Stimulated activated CD4-positive, alpha-beta T cell treated with anti-CD3 and anti-CD28 coated beads, Interleukin-4, amount 100 ng/mL, for 48 hours (primary cell): ENCODE measurements around the gene NECTIN2.
"Not testable (repeated sequence)": the region's sequence is repeated elsewhere in the genome, so short reads cannot be mapped to it uniquely, and the experiment has no call there.

Experiments
- DNase-seq, 2 donors: peaks; one replicate each; pipeline ENCODE4 v3.0.0-alpha.2; 2020; ENCODE audit warnings: low read depth in 2 of 2

The NECTIN2 gene

GRCh38 chr19:44851427-44851826 lies 5.3 kb downstream of the NECTIN2 start:
- no peak for DNase-seq

GRCh38 chr19:44855606-44856005 lies 9.5 kb downstream of the NECTIN2 start:
- DNase-seq, result no peak

DNA sequence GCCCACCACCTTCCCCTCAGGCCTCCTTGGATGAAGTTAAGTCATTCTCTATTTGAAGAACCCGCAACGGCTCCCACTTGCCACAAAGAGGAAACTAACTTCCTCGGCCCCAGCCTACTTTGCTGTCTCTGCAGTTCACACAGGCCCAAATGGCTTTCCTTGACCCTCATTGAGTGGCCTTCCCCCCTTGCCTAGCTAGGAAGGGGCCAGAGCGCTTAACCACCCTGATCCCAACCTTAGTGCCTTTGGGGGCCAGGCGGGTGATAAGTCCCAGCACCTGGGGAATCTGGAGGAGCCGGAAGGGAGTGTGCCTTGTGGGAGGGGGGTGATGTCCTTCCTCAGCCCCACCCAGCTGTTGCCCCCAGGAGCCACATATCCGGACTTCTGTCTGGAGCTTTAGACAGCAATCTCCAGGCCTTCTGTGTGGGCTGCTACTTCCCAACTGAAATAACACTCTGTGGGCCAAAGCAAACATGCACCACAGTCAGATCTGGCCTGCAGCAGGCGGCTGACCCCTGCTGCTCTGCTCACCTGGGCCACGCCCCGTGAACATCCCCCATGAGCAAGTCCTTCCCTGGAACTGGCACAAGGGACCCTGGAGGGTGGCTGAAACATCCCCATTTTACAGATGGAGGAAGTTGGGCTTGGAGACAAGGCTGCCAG lies 10.5 kb downstream of the NECTIN2 start:
- DNase-seq, result no peak

- DNase-seq, result no peak
Measured at GRCh38 chr19:44857837-44858236, 11.7 kb downstream of the NECTIN2 start.

DNA sequence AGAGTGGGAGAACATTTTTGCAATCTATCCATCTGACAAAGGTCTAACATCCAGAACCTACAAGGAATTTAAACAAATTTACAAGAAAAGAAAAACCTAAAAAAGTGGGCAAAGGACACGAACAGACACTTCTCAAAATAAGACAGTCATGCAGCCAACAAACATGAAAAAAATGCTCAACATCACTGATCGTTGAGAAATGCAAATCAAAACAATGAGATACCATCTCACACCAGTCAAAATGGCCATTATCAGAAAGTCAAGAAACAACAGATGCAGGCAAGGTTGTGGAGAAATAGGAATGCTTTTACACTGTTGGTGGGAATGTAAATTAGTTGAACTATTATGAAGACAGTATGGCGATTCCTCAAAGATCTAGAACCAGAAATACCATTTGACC lies 15.5 kb downstream of the NECTIN2 start:
- not testable (repeated sequence) for DNase-seq

GRCh38 chr19:44863990-44864389 lies 17.9 kb downstream of the NECTIN2 start:
- DNase-seq, result no peak

DNA sequence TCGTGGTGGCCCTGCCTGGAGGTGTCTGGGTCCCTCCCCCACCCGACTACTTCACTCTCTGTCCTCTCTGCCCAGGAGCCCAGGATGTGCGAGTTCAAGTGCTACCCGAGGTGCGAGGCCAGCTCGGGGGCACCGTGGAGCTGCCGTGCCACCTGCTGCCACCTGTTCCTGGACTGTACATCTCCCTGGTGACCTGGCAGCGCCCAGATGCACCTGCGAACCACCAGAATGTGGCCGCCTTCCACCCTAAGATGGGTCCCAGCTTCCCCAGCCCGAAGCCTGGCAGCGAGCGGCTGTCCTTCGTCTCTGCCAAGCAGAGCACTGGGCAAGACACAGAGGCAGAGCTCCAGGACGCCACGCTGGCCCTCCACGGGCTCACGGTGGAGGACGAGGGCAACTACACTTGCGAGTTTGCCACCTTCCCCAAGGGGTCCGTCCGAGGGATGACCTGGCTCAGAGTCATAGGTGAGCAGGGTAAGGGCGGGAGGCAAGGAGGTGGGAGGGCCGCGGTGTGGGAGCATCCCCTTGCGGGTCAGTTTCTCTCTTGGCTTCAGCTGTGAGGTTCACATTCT lies 19.2 kb downstream of the NECTIN2 start:
- no peak for DNase-seq

- DNase-seq, result no peak
Measured at GRCh38 chr19:44866664-44867063, 20.6 kb downstream of the NECTIN2 start.

DNA sequence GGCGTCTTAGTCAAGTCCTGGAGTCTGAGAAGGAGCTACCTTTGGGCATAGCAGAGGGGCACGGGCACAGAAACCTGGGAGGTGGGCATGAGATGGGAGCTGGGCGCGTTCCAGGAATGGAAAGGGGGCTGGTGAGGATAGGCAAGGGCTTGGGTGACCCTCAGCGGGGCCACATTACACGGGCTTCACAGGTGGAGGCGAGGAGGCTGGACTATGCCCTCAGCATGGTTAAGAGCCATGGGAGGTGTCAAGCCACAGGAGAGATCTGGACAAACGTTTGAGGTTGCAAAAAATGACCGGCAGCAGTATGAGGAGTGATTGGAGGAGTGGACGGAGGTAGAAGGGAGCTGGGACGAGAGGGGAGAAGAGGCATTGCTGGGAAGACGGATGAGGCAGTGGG lies 21.5 kb downstream of the NECTIN2 start:
- no peak for DNase-seq

GRCh38 chr19:44869733-44870470 lies 23.8 kb downstream of the NECTIN2 start:
- no peak for DNase-seq

GRCh38 chr19:44871809-44872208 lies 25.7 kb downstream of the NECTIN2 start:
- DNase-seq, result no peak

DNA sequence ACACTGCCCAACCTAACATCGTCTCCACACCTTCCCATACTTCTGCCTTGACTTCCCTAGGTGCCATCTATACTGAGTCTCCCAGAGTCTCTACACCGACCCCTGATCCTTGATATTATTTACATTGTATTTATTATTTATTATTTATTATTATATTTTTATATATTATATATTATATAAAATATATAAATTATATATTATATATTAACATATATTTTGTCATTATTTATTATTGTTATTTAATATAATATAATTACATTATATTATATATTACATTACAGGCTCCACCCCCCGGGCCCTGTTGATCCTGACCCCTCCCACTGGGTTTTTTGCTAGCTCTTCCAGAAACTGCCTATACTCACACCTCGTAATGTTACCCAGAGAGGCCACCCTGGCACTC lies 26.6 kb downstream of the NECTIN2 start:
- no peak for DNase-seq

GRCh38 chr19:44874317-44874716 lies 28.2 kb downstream of the NECTIN2 start:
- no peak for DNase-seq

DNA sequence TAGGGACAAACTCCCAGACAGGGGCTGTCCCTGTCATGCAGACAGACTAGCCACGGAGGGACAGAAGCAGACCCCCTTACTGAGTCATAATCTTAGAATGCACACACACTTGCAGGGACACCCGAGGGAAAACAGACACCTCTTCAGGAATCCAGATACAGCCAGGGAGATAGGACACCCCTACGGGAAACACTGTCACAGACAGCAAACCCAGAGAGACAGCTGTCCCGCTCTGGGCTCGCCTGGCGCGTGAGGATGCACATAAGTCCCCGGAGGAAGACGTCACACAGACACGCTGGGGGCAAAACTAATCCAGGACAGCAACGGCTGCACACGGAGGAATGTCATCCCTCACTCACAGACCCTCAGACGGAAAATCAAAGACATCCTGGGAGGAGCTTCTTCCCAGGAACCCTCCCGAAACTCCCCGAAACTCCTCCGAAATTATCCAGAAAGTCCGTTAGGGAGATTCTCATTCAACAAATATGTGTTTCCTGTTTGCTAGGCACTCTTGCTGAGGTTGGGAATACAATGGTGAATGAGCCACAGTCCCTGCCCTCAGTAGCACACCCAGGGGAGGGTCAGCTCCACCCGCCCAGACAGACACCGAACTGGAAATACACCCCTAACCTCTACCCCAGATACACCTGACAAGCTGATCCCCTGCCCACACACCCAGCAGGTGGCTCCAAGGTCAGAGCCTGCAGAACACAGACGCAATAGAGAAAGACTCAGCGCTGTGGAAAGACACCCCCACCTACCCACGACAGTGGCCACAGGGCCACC lies 29.8 kb downstream of the NECTIN2 start:
- no peak for DNase-seq

DNA sequence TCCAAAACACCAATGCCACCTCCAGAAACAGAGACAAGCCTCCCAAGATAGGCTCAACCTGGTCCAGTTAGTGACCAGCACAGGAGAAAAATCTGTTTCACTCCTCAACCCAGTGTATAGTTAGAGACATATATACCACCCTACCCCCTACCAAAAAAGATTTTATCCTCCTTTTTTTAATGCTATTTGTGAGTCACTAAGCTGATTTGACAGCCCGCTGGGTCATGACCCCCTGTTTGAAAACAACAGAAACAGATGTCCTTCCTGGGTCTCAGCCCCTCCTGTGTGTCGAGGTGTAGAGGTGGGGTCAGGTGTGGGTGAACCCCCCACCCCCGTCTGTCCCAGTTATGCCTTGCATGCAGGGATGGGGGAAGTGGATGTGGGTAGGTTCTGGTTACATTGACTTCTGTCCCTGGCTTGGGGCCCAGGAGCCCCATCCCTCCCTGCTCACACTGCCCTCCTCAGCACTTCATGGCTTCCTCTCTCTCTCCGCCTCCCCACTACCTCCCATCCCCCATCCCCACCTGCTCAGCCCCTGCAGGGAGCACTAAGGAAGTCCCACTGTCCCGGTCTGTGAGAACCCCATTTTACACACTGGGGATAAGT lies 30.9 kb downstream of the NECTIN2 start:
- DNase-seq, result no peak

- DNase-seq, result no peak
Measured at GRCh38 chr19:44878120-44878865, 32.2 kb downstream of the NECTIN2 start.

GRCh38 chr19:44879309-44880065 lies 33.4 kb downstream of the NECTIN2 start:
- no peak for DNase-seq

- DNase-seq, result no peak
Measured at GRCh38 chr19:44882063-44882462, 36.0 kb downstream of the NECTIN2 start.

DNA sequence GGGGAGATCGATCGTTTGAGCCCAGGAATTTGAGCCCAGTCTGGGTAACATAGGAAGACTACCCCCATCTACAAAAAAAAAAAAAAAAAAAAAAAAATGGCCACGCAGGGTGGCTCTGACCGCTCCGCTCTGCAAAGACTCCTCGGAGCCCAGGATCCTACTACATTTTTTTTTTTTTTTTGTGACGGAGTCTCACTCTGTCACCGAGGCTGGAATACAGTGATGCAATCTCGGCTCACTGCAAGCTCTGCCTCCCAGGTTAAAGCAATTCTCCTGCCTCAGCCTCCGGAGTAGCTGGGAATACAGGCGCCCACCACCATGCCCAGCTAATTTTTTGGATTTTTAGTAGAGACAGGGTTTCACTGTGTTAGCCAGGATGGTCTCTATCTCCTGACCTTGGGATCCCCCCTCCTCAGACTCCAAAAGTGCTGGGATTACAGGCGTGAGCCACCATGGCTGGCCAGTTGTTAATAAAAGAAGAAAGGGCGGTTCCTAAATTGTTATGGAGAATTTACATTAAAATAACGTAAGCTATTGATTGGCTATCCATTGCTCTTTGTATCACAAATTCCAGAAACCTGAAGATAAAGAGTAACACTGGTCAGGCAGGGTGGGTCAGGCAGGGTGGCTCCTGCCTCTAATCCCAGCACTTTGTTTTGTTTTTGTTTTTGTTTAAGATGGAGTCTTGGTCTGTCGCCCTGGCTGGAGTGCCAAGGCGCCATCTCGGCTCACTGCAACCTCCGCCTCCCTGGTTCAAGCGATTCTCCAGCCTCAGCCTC lies 36.7 kb downstream of the NECTIN2 start:
- DNase-seq, result not testable (repeated sequence)

DNA sequence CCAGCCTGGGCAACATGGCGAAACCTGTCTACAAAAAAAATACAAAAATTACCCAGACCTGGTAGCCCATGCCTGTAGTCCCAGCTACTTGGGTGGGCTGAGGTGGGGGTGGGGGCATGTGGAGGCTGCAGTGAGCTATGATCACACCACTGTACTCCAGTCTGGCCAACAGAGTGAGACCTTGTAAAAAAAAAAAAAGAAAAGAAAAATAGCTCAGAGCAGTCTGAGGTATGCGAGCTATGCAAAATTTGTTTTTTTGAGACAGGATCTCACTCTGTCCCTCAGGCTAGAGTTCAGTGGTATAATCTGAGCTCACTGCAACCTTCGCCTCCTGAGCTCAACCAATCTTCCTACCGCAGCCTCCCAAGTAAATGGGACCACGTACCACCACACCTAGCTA lies 37.8 kb downstream of the NECTIN2 start:
- no peak for DNase-seq
